BLaER1 treated with 17β-estradiol and CSF1 and Interleukin-3, amounts not matched to agents 10 nM and 100 nM (cell line): ENCODE data around the gene NUTF2.

Experiments
- H3K27ac ChIP-seq, 11 experiments: shearing (Covaris generic); formaldehyde crosslinking; 2 replicates each; pipeline ENCODE4 v1.8.1; 2022
- H3K27me3 ChIP-seq, 11 experiments: shearing (Covaris generic); formaldehyde crosslinking; 2 replicates each; pipeline ENCODE4 v1.8.1; 2022
- H3K36me3 ChIP-seq, 11 experiments: shearing (Covaris generic); formaldehyde crosslinking; 2 replicates each; pipeline ENCODE4 v1.8.1; 2022
- H3K4me1 ChIP-seq, 10 experiments: shearing (Covaris generic); formaldehyde crosslinking; 2 replicates each; pipeline ENCODE4 v1.8.1; 2022
- H3K4me2 ChIP-seq, 11 experiments: shearing (Covaris generic); formaldehyde crosslinking; 2 replicates each; pipeline ENCODE4 v1.8.1; 2022
- H3K4me3 ChIP-seq, 10 experiments: shearing (Covaris generic); formaldehyde crosslinking; 2 replicates each; pipeline ENCODE4 v1.8.1; 2022
- H3K9ac ChIP-seq, 11 experiments: shearing (Covaris generic); formaldehyde crosslinking; 2 replicates each; pipeline ENCODE4 v1.8.1; 2022
- H3K9me3 ChIP-seq, 11 experiments: shearing (Covaris generic); formaldehyde crosslinking; replicated peaks in 1 of 11; 2 replicates each; pipeline ENCODE4 v1.8.1; 2022
- H4K20me1 ChIP-seq, 11 experiments: shearing (Covaris generic); formaldehyde crosslinking; 2 replicates each; pipeline ENCODE4 v1.8.1; 2022
- Cebpa-rat ChIP-seq, 11 experiments: shearing (Covaris generic); IDR thresholded peaks; 2 replicates each; pipeline ENCODE4 v1.8.1; 2022

NUTF2 gene

DNA sequence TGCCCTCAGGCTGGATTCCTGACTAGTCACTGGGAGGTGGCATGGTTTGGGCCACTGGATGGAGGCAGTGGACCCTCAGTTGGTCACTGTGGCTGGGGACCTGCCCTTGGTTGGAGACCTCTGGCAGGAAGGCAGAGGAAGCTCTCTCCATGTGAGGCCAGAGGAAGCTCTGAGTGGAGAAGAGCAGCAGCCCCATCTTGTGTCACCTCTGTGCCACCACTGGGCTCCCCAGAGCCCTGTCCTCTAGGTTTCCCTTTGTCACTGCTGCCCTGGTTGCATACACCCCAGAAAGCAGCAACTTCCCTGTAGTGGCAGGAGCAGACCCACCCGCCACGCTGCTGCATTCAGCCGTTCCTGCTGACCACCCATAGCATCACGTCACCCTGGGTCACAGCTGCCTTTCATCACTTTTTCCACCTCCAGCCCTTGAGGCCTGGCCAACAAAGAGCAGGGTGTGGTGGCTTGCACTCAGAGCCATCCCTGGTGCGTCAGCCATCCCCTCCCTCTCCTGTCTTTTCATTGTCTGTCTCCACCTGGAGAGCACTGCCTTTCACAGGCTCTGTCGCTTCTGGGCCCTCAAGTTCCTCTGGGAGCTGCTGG, 73.0 kb downstream of the NUTF2 start:
- Histone ChIP-seq H3K9me3 (no peaks in the 10 kb centered on the region), H3K27ac (peak overlapping the region in 3 of 11 experiments; percentile 11 to 42 (median 22); a peak in 3 of 22 replicates), H3K4me1 (peaks cover 46 to 77% (median 65%) of the 10 kb centered on the region in 10 experiments), H3K9ac (peak overlapping the region in 9 of 11 experiments; percentile 2 to 41 (median 35); a peak in 12 of 22 replicates), H3K36me3 (peaks cover 26 to 80% (median 65%) of the 10 kb centered on the region in 11 experiments), H3K4me2 (peak overlapping the region in 2 of 11 experiments; percentile 17 to 48; a peak in 4 of 22 replicates), H3K27me3 (no peaks in the 10 kb centered on the region), H3K4me3 (no peak overlapping the region), H4K20me1 (peaks cover 63 to 100% (median 97%) of the 10 kb centered on the region in 11 experiments)
- TF ChIP-seq Cebpa-rat (IDR thresholded peaks at IDR 0.05) = no peak
